PC-9 (cell line): ENCODE data around the gene APOB.

Source experiments
- EZH2 ChIP-seq: fragments of 200-600 bp; sonication (generic); IDR thresholded peaks from 2 replicates; pipeline ENCODE4 v1.8.0; 2017; ENCODE audit warnings: antibody characterized with exemption, low read depth
- TF ChIP-seq, protein P1 (sequence below): fragments of 200-600 bp; sonication (generic); conservative IDR thresholded peaks from 2 replicates; pipeline ENCODE4 v1.6.1; 2017; ENCODE audit warnings: mixed run types, antibody characterized with exemption, mild to moderate bottlenecking, moderate library complexity

DNA sequence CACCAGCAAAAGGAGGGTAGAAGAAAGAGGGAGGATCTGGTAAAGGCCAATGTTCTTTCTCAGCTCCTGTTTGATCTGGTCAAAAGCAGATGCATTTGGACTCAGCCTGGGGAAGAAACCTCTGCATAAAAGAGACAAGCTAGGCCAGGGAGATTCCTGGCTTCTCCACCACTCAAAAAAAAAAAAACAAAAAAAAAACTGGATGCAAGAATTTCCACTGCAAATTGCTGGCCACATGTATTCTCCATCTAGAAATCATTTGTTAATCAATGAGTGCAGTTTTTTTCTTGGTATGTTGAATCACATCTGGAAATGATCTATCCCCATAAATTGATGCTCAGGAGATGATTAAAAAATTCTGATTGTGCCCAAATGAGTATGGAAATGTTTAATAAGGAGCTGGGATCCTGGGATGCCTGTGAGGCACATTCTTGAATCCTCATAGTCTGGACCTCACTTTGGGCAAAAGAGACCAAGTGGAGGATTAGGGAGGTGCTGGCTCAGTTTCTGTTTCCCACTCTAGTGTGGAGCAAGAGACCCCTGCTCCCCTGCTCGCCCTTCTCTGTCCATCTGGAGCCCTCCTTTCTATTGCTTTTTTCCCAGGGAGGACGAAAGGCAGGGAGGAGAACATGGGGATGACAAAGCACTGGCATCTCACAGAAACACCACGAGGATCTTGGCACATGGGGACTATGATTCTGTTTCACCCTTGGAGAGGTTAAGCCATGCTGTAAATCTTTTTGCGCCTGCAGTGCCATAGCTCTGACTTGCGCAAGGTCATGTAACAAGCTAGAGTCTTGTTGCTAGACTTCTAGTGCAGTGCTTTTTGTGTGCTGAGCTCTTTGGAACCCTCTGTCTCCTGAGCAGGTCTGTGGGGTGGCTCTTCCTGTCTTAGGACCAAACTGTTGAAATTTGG is 57.6 kb downstream of the APOB start:
- TF ChIP-seq EZH2 = no peak
- TF ChIP-seq, protein P1, sequence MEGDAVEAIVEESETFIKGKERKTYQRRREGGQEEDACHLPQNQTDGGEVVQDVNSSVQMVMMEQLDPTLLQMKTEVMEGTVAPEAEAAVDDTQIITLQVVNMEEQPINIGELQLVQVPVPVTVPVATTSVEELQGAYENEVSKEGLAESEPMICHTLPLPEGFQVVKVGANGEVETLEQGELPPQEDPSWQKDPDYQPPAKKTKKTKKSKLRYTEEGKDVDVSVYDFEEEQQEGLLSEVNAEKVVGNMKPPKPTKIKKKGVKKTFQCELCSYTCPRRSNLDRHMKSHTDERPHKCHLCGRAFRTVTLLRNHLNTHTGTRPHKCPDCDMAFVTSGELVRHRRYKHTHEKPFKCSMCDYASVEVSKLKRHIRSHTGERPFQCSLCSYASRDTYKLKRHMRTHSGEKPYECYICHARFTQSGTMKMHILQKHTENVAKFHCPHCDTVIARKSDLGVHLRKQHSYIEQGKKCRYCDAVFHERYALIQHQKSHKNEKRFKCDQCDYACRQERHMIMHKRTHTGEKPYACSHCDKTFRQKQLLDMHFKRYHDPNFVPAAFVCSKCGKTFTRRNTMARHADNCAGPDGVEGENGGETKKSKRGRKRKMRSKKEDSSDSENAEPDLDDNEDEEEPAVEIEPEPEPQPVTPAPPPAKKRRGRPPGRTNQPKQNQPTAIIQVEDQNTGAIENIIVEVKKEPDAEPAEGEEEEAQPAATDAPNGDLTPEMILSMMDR = no peak
